HG03469 (cell line): ENCODE data around the gene SLC13A2.

Experiments
- ATAC-seq: cut with Tn5 transposase; IDR thresholded peaks from one replicate; pipeline ENCODE4 v1.9.1; 2021; ENCODE audit warnings: mild to moderate bottlenecking, moderate library complexity, moderate number of reproducible peaks; ENCODE audit not compliant: unreplicated experiment

SLC13A2 gene

GRCh38 chr17:28470266-28470913 lies 3.1 kb upstream of the SLC13A2 start:
- ATAC-seq: no peak

GRCh38 chr17:28470914-28471366 lies 2.5 kb upstream of the SLC13A2 start:
- ATAC-seq: no peak

GRCh38 chr17:28471531-28472342 lies 1.7 kb upstream of the SLC13A2 start:
- ATAC-seq: no peak

GRCh38 chr17:28472871-28473497 lies 460 bp upstream of the SLC13A2 start:
- no peak for ATAC-seq

DNA sequence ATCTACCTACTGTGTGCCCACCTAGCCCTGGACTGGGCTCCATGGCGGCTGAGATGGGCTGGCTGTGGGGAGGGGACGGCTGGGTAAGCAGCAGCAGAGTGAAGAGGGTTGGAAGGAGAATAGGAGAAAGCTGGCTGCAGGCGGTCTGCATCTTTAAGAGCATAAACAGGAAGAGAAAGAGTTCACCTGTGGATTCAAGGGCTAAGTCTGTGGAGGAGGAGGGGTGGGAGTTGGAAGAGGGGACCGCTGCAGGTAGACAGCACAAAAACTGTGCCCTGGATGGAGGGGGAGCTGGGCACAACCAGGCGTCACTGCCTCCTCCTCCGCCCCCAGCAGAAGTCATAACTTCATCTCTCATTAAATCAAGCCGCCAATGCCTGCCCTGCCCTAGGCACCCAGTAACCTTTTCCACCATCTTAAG lies 677 bp downstream of the SLC13A2 start:
- no peak for ATAC-seq

- no peak for ATAC-seq
Observed at GRCh38 chr17:28475151-28475900, 1.9 kb downstream of the SLC13A2 start.

- no peak for ATAC-seq
Observed at GRCh38 chr17:28476076-28476865, 2.8 kb downstream of the SLC13A2 start.

DNA sequence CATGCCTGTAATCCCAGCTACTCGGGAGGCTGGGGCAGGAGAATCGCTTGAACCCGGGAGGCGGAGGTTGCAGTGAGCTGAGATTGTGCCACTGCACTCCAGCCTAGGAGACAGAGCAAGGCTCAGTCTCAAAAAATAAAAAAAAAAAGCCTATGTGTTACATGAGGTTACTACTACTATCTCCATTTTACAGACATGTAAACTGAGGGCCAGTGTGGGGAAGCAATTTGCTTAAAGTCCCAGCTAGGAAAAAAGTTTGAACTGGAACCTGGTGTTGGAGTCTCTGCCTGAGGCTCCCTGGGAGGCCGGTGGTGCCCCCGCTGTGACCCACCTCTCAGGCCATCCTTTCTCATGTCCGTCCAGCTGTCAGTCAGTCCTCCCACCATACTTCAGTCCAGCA lies 4.5 kb downstream of the SLC13A2 start:
- no peak for ATAC-seq

DNA sequence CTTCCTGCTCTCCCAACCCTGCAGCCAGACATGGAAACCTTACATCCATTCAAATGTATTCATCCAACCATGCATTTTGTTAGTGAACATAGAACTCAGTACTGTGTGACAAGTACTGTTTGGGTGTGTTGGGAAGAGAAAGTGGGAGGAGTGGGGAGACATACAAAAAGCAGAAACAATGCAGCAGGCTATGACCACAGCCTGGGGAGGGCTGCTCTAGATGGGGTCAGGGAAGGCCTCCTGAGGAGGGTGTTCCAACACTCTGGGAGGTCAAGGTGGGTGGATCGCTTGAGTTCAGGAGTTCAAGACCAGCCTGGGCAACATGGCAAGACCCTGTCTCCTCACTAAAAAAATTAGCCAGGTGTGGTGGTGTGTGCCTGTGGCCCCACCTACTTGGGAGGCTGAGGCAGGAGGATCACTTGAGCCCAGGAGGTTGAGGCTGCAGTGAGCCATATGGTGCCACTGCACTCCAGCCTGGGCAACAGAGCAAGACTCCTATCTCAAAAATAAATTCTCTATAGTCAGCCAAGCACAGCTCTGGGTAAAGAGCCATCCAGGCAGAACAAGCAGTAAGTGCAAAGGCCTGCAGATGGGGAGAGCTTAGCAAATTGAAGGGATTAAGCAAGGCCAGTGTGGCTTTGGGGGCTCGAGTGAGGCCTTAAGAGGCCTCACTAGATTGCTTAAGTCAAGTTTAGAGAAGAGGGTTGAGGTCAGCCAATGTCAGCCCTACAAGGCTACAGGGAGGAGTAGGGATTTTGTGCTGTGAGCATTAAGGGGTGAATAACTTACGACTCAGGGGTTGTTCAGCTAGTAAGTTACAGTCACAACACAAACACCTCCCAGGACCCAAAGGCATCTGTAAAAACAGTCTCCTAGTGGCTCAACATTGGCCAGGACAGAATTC lies 5.5 kb downstream of the SLC13A2 start:
- no peak for ATAC-seq

- no peak for ATAC-seq
Observed at GRCh38 chr17:28480278-28480677, 6.8 kb downstream of the SLC13A2 start.

- ATAC-seq: no peak
Observed at GRCh38 chr17:28480799-28481571, 7.5 kb downstream of the SLC13A2 start.

- no peak for ATAC-seq
Observed at GRCh38 chr17:28482551-28483199, 9.2 kb downstream of the SLC13A2 start.

DNA sequence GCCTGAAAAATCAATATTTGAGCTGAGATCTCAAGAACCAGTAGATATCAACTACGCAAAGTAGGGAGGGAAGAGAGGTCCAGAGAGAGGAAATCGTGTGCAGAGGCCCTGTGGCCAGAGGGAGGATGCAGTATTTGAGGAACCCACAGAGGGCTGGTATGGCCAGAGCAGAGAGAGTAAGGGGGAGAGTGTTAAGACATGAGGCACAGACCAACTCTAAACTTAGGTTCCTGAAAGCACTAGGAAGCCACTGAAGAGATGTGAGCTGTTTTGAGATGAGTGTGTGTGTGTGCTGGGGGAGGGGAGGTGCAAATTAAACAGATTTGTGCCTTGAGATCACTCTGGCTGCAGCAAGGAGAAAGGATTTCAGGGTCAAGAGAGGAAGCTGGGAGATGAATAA lies 10.9 kb downstream of the SLC13A2 start:
- peak; percentile 63 for ATAC-seq

DNA sequence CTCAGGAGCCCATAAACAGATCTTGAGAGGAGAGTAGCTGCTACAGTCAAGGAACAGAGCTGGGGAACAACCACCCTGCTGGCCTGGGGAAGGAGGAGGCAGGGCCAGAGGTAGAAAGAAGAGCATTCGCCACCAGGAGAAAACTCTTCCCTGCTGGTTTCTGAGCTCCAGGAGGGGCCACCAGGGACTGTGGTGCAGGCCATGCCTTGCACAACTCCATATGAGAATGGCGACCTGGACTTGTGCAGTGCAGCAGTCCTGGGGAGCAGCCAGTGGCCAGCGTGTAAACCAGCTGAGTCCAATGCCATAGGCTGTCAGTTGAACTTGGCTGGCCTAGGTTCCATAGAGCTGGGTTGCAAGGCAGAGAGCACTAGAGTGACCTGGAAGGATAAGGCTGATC lies 11.6 kb downstream of the SLC13A2 start:
- ATAC-seq: no peak

GRCh38 chr17:28487881-28488532 lies 14.6 kb downstream of the SLC13A2 start:
- no peak for ATAC-seq

DNA sequence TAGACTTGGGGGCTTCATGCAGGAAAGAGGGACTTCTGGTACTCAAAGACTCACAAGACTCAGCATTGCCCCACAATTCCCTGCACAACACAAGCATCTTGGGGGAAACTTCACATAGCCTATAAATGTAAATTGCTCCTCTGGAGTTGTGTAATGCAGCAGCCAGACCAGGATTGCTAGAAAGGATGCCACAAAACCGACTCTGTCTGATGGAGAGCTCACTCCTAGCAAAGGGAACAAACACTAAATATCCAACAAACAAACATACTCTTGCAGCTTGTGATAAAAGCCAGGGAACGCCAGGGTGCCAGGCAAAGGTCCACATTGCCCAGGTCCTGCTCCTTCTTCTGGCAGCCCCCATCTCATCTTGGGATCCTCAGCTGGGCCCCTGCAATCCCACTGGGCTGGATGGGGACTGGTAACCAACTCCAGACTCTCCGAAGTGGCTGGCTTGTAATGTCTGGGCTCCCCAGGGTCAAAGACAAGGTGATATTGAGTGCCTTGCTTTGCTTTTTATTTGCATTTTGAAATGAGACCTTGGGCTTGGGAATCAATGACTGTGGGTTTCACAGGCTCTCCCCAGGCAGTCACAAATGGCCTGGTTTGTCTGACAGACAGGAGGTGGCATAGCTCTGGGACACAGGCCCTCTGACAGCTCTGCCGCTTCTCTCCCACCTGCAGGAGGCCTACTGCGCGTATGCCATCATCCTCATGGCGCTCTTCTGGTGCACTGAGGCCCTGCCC lies 15.3 kb downstream of the SLC13A2 start:
- no peak for ATAC-seq

- no peak for ATAC-seq
Observed at GRCh38 chr17:28491286-28491685, 17.8 kb downstream of the SLC13A2 start.
